Spleen (tissue), 7 donors: ENCODE measurements around the gene SHISA9.

Source experiments
- POLR2A ChIP-seq, 3 donors: fragments of 450-650 bp; IDR thresholded peaks; one replicate each; pipeline ENCODE4 v1.5.1; 2017; ENCODE audit warnings: antibody characterized with exemption in 3 of 3, mild to moderate bottlenecking in 1 of 3
- POLR2AphosphoS5 ChIP-seq, 3 donors: sonication (generic); formaldehyde crosslinking; IDR thresholded peaks; one replicate each; pipeline ENCODE4 v1.5.1; 2017; ENCODE audit warnings: antibody characterized with exemption in 3 of 3
- TF ChIP-seq, protein P1 (sequence below), 11 experiments: fragments of 200-600 bp in 7 of 11; fragments of 450-650 bp in 4 of 11; sonication (generic) in 4 of 11; IDR thresholded peaks in 8 of 11; conservative IDR thresholded peaks in 3 of 11; 1 replicate in 7 of 11; 2 replicates in 4 of 11; pipeline versions ENCODE4 v1.4.0 to v1.8.0; 2016 to 2021; ENCODE audit warnings: antibody characterized with exemption in 11 of 11, inconsistent platforms in 4 of 11, mild to moderate bottlenecking in 1 of 11
- donor health status: DM: no; HTN: no; CAD: no; lungs with moderate emphysema.
- donor health status: DM: no; HTN: no; CAD: no.
- donor health status: DM: no; HTN: no; CAD: no.

DNA sequence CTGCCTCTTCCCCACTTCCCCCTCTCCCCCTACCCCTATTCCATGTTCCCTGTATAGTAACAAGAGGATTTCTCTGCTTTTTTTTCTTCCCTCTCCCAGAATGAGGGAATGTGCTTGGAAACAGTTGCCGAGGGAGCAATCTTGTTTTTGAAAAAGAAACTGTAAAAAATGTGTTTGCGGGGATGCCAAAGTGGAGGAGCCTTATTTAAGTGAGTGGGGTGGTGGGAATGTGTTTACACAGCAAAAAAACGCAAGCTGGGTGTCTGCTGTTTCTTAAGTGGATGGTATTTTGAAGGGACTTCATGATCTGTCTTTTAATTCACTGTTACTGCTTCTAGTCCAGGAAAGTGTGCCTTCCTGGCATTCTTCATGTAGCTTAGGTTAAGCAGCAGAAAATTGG is 254.4 kb downstream of the SHISA9 start:
- TF ChIP-seq, protein P1, sequence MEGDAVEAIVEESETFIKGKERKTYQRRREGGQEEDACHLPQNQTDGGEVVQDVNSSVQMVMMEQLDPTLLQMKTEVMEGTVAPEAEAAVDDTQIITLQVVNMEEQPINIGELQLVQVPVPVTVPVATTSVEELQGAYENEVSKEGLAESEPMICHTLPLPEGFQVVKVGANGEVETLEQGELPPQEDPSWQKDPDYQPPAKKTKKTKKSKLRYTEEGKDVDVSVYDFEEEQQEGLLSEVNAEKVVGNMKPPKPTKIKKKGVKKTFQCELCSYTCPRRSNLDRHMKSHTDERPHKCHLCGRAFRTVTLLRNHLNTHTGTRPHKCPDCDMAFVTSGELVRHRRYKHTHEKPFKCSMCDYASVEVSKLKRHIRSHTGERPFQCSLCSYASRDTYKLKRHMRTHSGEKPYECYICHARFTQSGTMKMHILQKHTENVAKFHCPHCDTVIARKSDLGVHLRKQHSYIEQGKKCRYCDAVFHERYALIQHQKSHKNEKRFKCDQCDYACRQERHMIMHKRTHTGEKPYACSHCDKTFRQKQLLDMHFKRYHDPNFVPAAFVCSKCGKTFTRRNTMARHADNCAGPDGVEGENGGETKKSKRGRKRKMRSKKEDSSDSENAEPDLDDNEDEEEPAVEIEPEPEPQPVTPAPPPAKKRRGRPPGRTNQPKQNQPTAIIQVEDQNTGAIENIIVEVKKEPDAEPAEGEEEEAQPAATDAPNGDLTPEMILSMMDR (IDR thresholded peaks at IDR 0.05 in 8 of 11, conservative IDR thresholded peaks at IDR 0.05 in 3 of 11), result no peak
- TF ChIP-seq POLR2A (IDR thresholded peaks at IDR 0.05) (no peak), POLR2AphosphoS5 (IDR thresholded peaks at IDR 0.05) (no peak)
